Erythroblast (primary cell): Measurements from ENCODE around the gene ELF2.

Experiments
- GATA1 ChIP-seq: IDR thresholded peaks from 2 replicates; pipeline ENCODE4 v1.6.1; 2011; ENCODE audit warnings: low read depth, mild to moderate bottlenecking, control low read depth, low read length, moderate library complexity
- POLR2A ChIP-seq: IDR thresholded peaks from 2 replicates; pipeline ENCODE4 v1.6.1; 2011; ENCODE audit warnings: mild to moderate bottlenecking, low read length

DNA sequence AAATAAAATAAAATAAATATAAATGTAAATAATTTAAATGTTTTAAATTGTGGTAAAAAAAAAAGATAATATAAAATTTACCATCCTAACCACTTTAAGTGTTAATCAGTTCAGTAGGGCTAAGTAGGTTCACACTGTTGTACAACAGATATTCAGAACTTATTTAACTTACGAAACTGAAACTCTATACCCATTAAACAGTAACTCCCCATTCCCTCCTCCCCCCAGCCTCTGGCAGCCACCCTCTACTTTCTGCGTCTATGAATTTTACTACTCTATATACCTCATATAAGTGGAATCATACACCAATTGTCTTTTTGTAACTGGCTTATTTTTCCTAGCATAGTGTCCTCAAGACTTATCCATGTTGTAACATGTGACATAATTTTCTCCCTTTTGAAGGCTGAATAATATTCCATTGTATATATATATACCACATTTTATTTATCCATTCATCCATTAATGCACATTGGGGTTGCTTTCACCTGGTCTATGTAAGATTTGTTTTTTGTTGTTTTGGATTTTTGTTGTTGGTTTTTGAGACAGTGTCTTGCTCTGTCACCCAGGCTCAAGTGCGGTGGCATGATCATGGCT lies 32.5 kb upstream of the ELF2 start:
- TF ChIP-seq POLR2A = no peak
- TF ChIP-seq GATA1 = no peak
